Ureter (tissue), 1 donor: ENCODE measurements around the gene FRMD6. TPM values are rescaled to one million over a fixed set of nuclear protein-coding genes. Genes with fewer than 3 reads are reported as not detected.
"Not testable (repeated sequence)": the region's sequence is repeated elsewhere in the genome, so short reads cannot be mapped to it uniquely, and the experiment has no call there.

Source experiments
- DNase-seq: peaks from one replicate; pipeline ENCODE4 v3.0.0-alpha.2; 2020; ENCODE audit warnings: low spot score
- total RNA-seq: library from RNA; stranded (reverse); gene quantifications from one replicate; pipeline ENCODE4 v1.2.4, GENCODE V29; 2023
- donor health status: DM: yes; HTN: yes; CAD: no.

Gene FRMD6
- total RNA-seq, 1 donor from 2014 or later: 112 TPM

- no peak for DNase-seq
These were observed 20.7 kb upstream of the FRMD6 start for GRCh38 chr14:51630987-51631386.

- DNase-seq: not testable (repeated sequence)
These were observed 18.4 kb upstream of the FRMD6 start for GRCh38 chr14:51633298-51633697.

DNA sequence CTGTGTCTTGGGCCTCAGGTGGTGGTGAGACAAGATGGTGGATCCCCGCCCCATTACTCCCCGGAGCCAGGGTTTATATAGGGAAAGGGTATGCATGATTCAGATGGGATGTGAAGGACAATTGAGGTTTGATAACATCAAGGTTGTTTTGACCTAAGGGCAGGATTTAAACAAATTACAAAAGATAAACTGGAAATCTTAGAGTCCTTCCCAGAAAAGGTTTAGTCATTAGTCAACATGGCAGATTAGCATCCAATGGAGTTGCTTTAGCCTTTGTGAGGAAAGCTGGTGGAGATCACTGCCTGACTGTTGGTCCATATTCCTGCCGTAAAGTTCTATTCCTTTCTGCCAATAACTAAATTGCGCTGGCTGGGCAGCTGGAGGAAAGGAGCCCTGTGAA is 15.6 kb upstream of the FRMD6 start:
- DNase-seq: no peak

DNA sequence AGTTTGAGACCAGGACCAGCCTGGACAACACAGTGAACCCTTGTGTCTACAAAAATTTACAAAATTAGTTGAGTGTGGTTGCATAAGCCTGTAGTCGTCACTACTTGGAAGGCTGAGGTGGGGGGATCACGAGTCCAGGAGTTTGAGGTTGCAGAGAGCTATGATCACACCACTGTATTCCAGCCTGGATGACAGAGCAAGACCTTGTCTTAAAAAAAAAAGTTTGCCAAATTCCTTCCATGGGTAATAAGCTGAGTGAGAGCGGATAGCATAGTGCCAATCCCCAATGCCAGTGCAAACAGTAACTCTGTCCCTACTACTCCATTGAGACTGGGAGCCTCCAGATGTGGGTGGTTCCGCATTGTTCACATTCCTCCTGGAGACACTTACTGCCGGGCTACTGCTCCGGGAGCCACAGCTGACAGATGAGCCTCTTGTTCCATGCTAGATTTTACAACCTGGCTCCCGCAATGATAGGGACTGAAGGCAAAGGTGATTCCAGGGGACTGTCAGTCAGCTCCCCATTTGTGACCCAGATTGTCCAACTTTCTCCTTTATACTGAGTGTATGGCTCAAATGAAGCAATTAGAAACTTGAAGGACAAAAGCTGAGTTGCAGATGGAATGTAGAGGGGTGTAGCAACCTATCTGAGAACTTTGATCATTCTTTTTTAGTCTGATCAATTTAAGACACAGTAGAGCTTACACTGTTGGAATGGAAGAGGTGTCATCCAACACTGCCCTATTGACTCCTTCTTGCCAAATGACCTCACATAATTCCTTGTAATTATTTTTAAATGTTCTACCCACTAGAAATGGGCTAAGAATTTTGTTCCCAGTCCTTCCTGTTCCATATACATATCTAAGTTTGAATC is 13.4 kb upstream of the FRMD6 start:
- no peak for DNase-seq

DNA sequence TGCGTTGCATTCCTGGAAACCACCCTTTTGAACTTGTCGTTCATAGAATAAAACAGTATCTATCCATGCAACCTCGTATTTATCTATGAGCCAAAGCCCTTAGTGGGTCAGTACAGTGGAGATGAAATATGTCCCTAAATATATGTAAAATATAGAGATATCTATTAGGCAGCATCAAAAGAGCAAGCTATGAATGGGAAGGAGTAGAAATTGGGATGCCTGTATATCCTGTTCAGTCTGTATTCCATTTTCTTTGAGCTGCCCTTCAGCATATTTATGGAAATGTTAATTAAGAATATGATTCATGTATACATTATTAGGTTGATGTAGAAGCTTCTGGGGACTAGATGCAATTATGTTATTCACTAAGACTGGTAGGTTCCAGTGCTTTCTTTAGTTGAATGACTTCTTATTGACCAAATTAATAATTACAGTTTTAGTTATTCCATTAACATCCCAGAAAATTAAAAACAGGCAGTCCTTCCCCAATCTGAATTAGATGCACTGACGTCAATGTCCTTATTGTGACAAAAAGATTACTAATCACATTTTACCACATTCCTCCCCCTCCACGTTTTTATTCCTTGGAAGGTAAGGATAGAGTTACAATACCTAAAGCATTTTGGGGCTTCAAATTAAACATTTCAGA is 11.9 kb upstream of the FRMD6 start:
- DNase-seq: no peak

- no peak for DNase-seq
These were observed 8.6 kb upstream of the FRMD6 start for GRCh38 chr14:51643140-51643539.

DNA sequence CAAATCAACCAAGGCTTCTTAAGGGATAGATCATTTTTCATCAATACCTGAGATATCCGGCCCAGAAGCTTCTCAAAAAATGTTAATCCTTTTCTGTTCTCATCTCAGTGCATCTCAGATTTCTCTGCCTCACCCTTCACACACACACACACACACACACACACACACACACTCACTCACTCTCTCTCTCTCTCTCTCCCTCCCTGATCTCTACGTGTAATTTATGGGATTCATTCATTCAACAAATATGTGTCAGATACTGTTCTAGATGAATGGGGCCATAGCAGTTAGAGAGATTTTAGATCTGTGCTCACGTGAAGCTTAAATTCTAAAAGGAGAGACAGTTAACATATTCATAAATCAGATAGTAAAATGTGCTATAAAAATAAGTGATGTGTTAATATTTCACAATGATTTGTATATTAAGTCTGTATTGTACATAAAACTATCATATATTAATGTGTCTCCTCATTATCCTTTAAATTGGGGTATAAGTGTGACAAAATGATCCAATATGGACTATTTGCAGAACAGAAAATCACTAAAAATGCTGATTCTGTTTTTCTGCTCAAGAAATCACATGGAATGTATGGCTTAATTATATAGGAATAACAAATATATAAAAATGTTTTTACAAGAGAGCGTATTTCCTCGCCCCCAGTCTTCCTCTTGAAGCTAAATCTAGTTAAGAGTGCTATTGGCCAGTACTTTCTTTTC is 7.3 kb upstream of the FRMD6 start:
- no peak for DNase-seq

GRCh38 chr14:51648296-51648695 is 3.4 kb upstream of the FRMD6 start:
- DNase-seq: no peak

DNA sequence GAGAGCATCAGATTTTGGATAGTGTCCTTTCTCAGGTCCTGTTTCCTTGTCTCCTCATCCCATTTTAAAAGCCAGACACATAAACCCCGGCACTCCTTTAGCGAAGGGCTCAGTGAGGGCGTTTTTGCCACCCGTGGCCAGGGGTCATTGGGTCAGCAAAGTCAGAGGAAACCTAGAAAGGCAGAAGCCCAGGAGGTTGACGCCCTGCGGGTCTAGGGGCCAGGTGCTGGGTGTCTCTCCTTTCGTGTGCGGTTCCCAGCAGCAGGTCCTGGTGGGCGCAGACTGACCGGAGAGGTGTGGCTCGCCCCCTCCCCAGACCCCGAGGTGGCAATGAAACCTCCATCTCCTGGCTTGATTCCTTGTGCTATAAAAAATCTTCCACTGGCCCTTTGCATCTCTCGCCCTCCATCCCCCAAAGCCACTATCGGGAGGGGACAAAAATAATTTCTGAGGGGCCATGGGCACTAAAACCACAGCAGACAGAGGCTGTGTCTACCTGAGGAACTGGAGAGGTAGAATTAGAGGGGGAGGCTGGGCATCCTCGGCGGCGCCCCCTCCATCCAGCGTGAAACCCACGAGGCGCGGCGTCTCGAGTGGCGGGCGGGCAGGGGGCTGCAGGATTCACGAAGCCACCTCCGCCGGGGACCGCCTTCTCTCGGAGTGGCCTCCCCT is 858 bp upstream of the FRMD6 start:
- DNase-seq: peak; percentile 42

- peak; percentile 48 for DNase-seq
These were observed 713 bp downstream of the FRMD6 start for GRCh38 chr14:51652168-51653078.

- DNase-seq: no peak
These were observed 1.5 kb downstream of the FRMD6 start for GRCh38 chr14:51653079-51653774.

GRCh38 chr14:51653775-51654532 is 2.2 kb downstream of the FRMD6 start:
- DNase-seq: no peak

DNA sequence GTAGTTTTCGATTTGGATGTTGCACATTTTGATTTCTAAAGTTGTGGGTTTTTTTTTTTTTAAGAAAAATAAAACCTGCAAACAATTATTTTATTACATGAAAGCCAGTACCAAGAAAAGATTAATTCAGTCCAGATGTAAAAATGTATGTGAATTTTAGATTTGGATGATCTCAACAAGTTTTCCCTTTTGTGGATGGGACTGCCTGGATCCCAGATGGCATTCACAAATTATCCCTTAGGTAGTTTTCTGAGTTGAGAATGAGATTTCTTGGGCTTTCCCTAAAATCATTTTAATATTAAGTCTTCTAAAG is 2.8 kb downstream of the FRMD6 start:
- no peak for DNase-seq

DNA sequence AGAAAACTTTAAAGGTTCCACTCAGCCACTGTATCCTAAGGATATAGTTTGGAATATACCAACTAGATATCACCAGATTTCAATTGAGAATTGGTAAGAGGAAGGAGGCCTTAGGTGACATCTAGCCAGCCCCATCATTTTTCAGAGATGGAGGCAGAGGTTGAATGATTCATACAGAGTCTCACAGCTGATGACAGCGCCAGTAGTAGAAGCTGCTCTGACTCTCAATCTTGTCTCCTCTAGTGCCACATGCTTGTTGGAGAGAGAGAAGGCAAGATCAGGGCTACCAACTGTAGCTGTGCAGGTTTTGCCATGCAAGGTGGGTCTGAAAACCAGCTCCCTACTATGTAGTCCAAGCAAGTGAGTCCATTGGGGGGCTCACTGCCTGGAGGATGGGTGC is 6.1 kb downstream of the FRMD6 start:
- no peak for DNase-seq

GRCh38 chr14:51658441-51659173 is 6.9 kb downstream of the FRMD6 start:
- DNase-seq: no peak

- DNase-seq: no peak
These were observed 9.0 kb downstream of the FRMD6 start for GRCh38 chr14:51660741-51661140.

GRCh38 chr14:51661504-51661903 is 9.8 kb downstream of the FRMD6 start:
- DNase-seq: no peak

GRCh38 chr14:51663783-51664326 is 12.1 kb downstream of the FRMD6 start:
- DNase-seq: no peak

- no peak for DNase-seq
These were observed 14.4 kb downstream of the FRMD6 start for GRCh38 chr14:51666070-51666469.
